IMR-90 (cell line): ENCODE results near the gene TPO.

Source experiments
- BHLHE40 ChIP-seq: fragments of 150-350 bp; IDR thresholded peaks from 2 replicates; pipeline ENCODE4 v1.6.1; 2016; ENCODE audit warnings: mild to moderate bottlenecking, low read depth, low read length
- CEBPB ChIP-seq: IDR thresholded peaks from 2 replicates; pipeline ENCODE4 v1.6.1; 2012; ENCODE audit warnings: low read depth, low read length, improper control_type of control experiment
- CTCF ChIP-seq: conservative IDR thresholded peaks from 2 replicates; pipeline ENCODE4 v1.5.1; 2012; ENCODE audit warnings: mild to moderate bottlenecking, low read depth, low read length, improper control_type of control experiment
- FOS ChIP-seq: fragments of 150-350 bp; IDR thresholded peaks from 2 replicates; pipeline ENCODE4 v1.6.1; 2016; ENCODE audit warnings: low read depth, low read length
- MAZ ChIP-seq: IDR thresholded peaks from 2 replicates; pipeline ENCODE4 v1.6.1; 2012; ENCODE audit warnings: low read depth, mild to moderate bottlenecking, low read length, improper control_type of control experiment, moderate library complexity, borderline replicate concordance
- MXI1 ChIP-seq: IDR thresholded peaks from 2 replicates; pipeline ENCODE4 v1.6.1; 2012; ENCODE audit warnings: low read depth, mild to moderate bottlenecking, low read length, moderate library complexity, borderline replicate concordance
- POLR2A ChIP-seq: IDR thresholded peaks from 2 replicates; pipeline ENCODE4 v1.6.1; 2012; ENCODE audit warnings: mild to moderate bottlenecking, low read depth, low read length
- RAD21 ChIP-seq: IDR thresholded peaks from 2 replicates; pipeline ENCODE4 v1.6.1; 2012; ENCODE audit warnings: low read length, improper control_type of control experiment
- RCOR1 ChIP-seq: IDR thresholded peaks from 2 replicates; pipeline ENCODE4 v1.6.1; 2012; ENCODE audit warnings: mild to moderate bottlenecking, low read length, improper control_type of control experiment; ENCODE audit not compliant: insufficient replicate concordance
- RFX5 ChIP-seq: IDR thresholded peaks from 2 replicates; pipeline ENCODE4 v1.8.0; 2012; ENCODE audit warnings: low read depth, mild to moderate bottlenecking, low read length, moderate library complexity
- SMC3 ChIP-seq: fragments of 150-350 bp; IDR thresholded peaks from 2 replicates; pipeline ENCODE4 v1.6.1; 2016; ENCODE audit warnings: low read depth, mild to moderate bottlenecking, antibody characterized with exemption, low read length, moderate library complexity
- USF2 ChIP-seq: fragments of 150-350 bp; IDR thresholded peaks from 2 replicates; pipeline ENCODE4 v1.6.1; 2017; ENCODE audit warnings: mild to moderate bottlenecking, antibody characterized with exemption, low read length, low read depth

- TF ChIP-seq BHLHE40 (no peak), CTCF (no peak), POLR2A (no peak), RFX5 (no peak), RAD21 (no peak), USF2 (no peak), CEBPB (no peak), MAZ (no peak), RCOR1 (no peak), SMC3 (no peak), FOS (no peak), MXI1 (no peak)
These were observed 150.0 kb downstream of the TPO start for GRCh38 chr2:1563084-1563857.
